Right atrium auricular region (tissue), 2 donors: ENCODE results near the gene UNC45A. TPM values are rescaled to one million over a fixed set of nuclear protein-coding genes. Genes with fewer than 3 reads are reported as not detected.

Source experiments
- DNase-seq: peaks from one replicate; pipeline ENCODE4 v3.0.0-alpha.2; 2019; ENCODE audit warnings: low spot score
- H3K27ac ChIP-seq, 2 donors: fragments of 200-600 bp; sonication (generic); 1 replicate in 1 of 2; 2 replicates in 1 of 2; pipeline ENCODE4 v1.5.1; 2016 to 2019
- H3K27me3 ChIP-seq, 2 donors: fragments of 200-600 bp; sonication (generic); one replicate each; pipeline versions ENCODE4 v1.5.1 to v1.6.0; 2017 to 2019
- H3K36me3 ChIP-seq: fragments of 200-600 bp; sonication (generic); one replicate; pipeline ENCODE4 v1.5.1; 2016
- H3K4me1 ChIP-seq, 2 donors: fragments of 200-600 bp; sonication (generic); one replicate each; pipeline versions ENCODE4 v1.5.1 to v1.6.0; 2017 to 2019
- H3K4me3 ChIP-seq, 2 donors: fragments of 200-600 bp; sonication (generic); 1 replicate in 1 of 2; 2 replicates in 1 of 2; pipeline ENCODE4 v1.5.1; 2017 to 2019; ENCODE audit warnings: mild to moderate bottlenecking in 1 of 2, moderate library complexity in 1 of 2
- H3K9me3 ChIP-seq, 2 donors: fragments of 200-600 bp; sonication (generic); one replicate each; pipeline ENCODE4 v1.5.1; 2019
- total RNA-seq, 2 donors: library from RNA; depleted of rRNA; stranded (reverse); fragments of >200 nt; gene quantifications; one replicate each; pipeline ENCODE4 v1.1.0, GENCODE V29; 2016
- TF ChIP-seq, protein P1 (sequence below), 2 donors: fragments of 200-600 bp; sonication (generic); IDR thresholded peaks; one replicate each; pipeline ENCODE4 v1.5.1; 2019; ENCODE audit warnings: antibody characterized with exemption in 2 of 2

The UNC45A gene
- total RNA-seq, 2 donors from 2014 or later = 17.4 to 19.0 TPM

GRCh38 chr15:90931575-90931827 lies 3.6 kb upstream of the UNC45A start:
- Histone ChIP-seq H3K9me3 (no peaks in the 10 kb centered on the region), H3K36me3 (no peaks in the 10 kb centered on the region), H3K4me1 (peaks cover 0 to 52% of the 10 kb centered on the region in 2 donors), H3K27ac (peak overlapping the region; percentile 93 to 96), H3K4me3 (peak overlapping the region in 1 of 2 donors; percentile 86), H3K27me3 (no peaks in the 10 kb centered on the region)
- TF ChIP-seq, protein P1, sequence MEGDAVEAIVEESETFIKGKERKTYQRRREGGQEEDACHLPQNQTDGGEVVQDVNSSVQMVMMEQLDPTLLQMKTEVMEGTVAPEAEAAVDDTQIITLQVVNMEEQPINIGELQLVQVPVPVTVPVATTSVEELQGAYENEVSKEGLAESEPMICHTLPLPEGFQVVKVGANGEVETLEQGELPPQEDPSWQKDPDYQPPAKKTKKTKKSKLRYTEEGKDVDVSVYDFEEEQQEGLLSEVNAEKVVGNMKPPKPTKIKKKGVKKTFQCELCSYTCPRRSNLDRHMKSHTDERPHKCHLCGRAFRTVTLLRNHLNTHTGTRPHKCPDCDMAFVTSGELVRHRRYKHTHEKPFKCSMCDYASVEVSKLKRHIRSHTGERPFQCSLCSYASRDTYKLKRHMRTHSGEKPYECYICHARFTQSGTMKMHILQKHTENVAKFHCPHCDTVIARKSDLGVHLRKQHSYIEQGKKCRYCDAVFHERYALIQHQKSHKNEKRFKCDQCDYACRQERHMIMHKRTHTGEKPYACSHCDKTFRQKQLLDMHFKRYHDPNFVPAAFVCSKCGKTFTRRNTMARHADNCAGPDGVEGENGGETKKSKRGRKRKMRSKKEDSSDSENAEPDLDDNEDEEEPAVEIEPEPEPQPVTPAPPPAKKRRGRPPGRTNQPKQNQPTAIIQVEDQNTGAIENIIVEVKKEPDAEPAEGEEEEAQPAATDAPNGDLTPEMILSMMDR (IDR thresholded peaks at IDR 0.05) = peak in 1 of 2 donors; percentile 45
- no peak for DNase-seq

GRCh38 chr15:90931828-90932659 lies 3.0 kb upstream of the UNC45A start, which contains the start of gene HDDC3:
HDDC3 (minus strand) TSS chr15:90932549; CDS start chr15:90932540, 9 bp downstream.
- DNase-seq = peak; percentile 87
- H3K4me1 ChIP-seq = peaks cover 0 to 54% of the 10 kb centered on the region in 2 donors

GRCh38 chr15:90932660-90932991 lies 2.5 kb upstream of the UNC45A start:
- TF ChIP-seq, protein P1 (IDR thresholded peaks at IDR 0.05) = peak in 1 of 2 donors; percentile 6
- DNase-seq = no peak
- peak overlapping the region; percentile 93 to 96 for H3K27ac ChIP-seq
- H3K36me3 ChIP-seq = no peaks in the 10 kb centered on the region
- no peaks in the 10 kb centered on the region for H3K9me3 ChIP-seq
- no peaks in the 10 kb centered on the region for H3K27me3 ChIP-seq
- H3K4me1 ChIP-seq = peaks cover 0 to 54% of the 10 kb centered on the region in 2 donors
- peak overlapping the region in 1 of 2 donors; percentile 86 for H3K4me3 ChIP-seq

More at GRCh38 chr15:90931828-90932659, 3.0 kb upstream of the UNC45A start, which contains the start of gene HDDC3:
- Histone ChIP-seq H3K27ac (peak within 1 kb of the TSS; percentile 93 to 96), H3K9me3 (no peaks in the 10 kb centered on the region), H3K27me3 (no peaks in the 10 kb centered on the region), H3K4me3 (peak within 1 kb of the TSS; percentile 59 to 86), H3K36me3 (no peaks in the 10 kb centered on the region)
- TF ChIP-seq, protein P1 (IDR thresholded peaks at IDR 0.05) = peak; percentile 92 to 96

- Histone ChIP-seq H3K9me3 (no peaks in the 10 kb centered on the region), H3K27ac (peak overlapping the region; percentile 93 to 96), H3K36me3 (peaks cover 4% of the 10 kb centered on the region), H3K4me3 (no peak overlapping the region), H3K27me3 (no peaks in the 10 kb centered on the region), H3K4me1 (peaks cover 0 to 54% of the 10 kb centered on the region in 2 donors)
- DNase-seq = no peak
- TF ChIP-seq, protein P1 (IDR thresholded peaks at IDR 0.05) = no peak
Observed at GRCh38 chr15:90933301-90933700, 1.8 kb upstream of the UNC45A start.

GRCh38 chr15:90934256-90934948 lies 683 bp upstream of the UNC45A start:
- peak; percentile 81 for DNase-seq
- TF ChIP-seq, protein P1 (IDR thresholded peaks at IDR 0.05) = peak; percentile 94 to 97
- peaks cover 0 to 52% of the 10 kb centered on the region in 2 donors for H3K4me1 ChIP-seq

More at GRCh38 chr15:90934256-90934948, 683 bp upstream of the UNC45A start:
- H3K27me3 ChIP-seq = no peaks in the 10 kb centered on the region
- no peaks in the 10 kb centered on the region for H3K9me3 ChIP-seq
- H3K4me3 ChIP-seq = peak overlapping the region; percentile 62 to 80
- H3K36me3 ChIP-seq = peaks cover 15% of the 10 kb centered on the region
- H3K27ac ChIP-seq = peak overlapping the region; percentile 81 to 86
